Loucy (cell line): ENCODE results near the gene MBD3L4.

Experiments used
- H2AFZ ChIP-seq: fragments of 200-600 bp; sonication (generic); 2 replicates; pipeline ENCODE4 v1.6.0; 2016; ENCODE audit warnings: antibody characterized with exemption, mild to moderate bottlenecking, low read length, moderate library complexity
- H3F3A ChIP-seq: fragments of 200-600 bp; 2 replicates; pipeline ENCODE4 v1.6.0; 2016; ENCODE audit warnings: antibody characterized with exemption, low read depth, mild to moderate bottlenecking
- H3K27me3 ChIP-seq: fragments of 200-600 bp; sonication (generic); 2 replicates; pipeline ENCODE4 v1.6.1; 2014; ENCODE audit warnings: low read length, mild to moderate bottlenecking; ENCODE audit not compliant: insufficient read depth, poor library complexity, severe bottlenecking
- H3K36me3 ChIP-seq: fragments of 200-600 bp; sonication (generic); 2 replicates; pipeline ENCODE4 v1.6.1; 2016; ENCODE audit warnings: low read length; ENCODE audit not compliant: insufficient read depth
- H3K4me1 ChIP-seq: fragments of 200-600 bp; sonication (generic); 2 replicates; pipeline ENCODE4 v1.5.1; 2014; ENCODE audit warnings: low read length, mild to moderate bottlenecking; ENCODE audit not compliant: insufficient read depth, poor library complexity, severe bottlenecking
- H3K4me2 ChIP-seq: fragments of 200-600 bp; sonication (generic); 2 replicates; pipeline ENCODE4 v1.6.0; 2014; ENCODE audit warnings: antibody characterized with exemption, low read length, low read depth, mild to moderate bottlenecking; ENCODE audit not compliant: poor library complexity, severe bottlenecking
- H3K4me3 ChIP-seq: fragments of 200-600 bp; sonication (generic); 2 replicates; pipeline ENCODE4 v1.5.1; 2014; ENCODE audit warnings: low read length, mild to moderate bottlenecking, mixed read lengths; ENCODE audit not compliant: poor library complexity, severe bottlenecking
- H3K79me2 ChIP-seq: fragments of 200-600 bp; sonication (generic); 2 replicates; pipeline ENCODE4 v1.6.1; 2014; ENCODE audit warnings: low read length; ENCODE audit not compliant: insufficient read depth
- H3K9ac ChIP-seq: fragments of 200-600 bp; sonication (generic); 2 replicates; pipeline ENCODE4 v1.6.0; 2014; ENCODE audit warnings: mild to moderate bottlenecking, low read depth, low read length, moderate library complexity; ENCODE audit not compliant: poor library complexity, severe bottlenecking
- H3K9me2 ChIP-seq: fragments of 200-600 bp; sonication (generic); replicated peaks from 2 replicates; pipeline ENCODE4 v1.6.1; 2016; ENCODE audit warnings: low read depth, low read length, mixed read lengths
- H3K9me3 ChIP-seq: fragments of 200-600 bp; sonication (generic); 2 replicates; pipeline ENCODE4 v1.6.1; 2014; ENCODE audit warnings: mild to moderate bottlenecking, antibody characterized with exemption, low read length, low read depth; ENCODE audit not compliant: insufficient read depth
- H4K20me1 ChIP-seq: fragments of 200-600 bp; sonication (generic); 2 replicates; pipeline ENCODE4 v1.6.0; 2014; ENCODE audit warnings: antibody characterized with exemption, low read length, mild to moderate bottlenecking; ENCODE audit not compliant: insufficient read depth, poor library complexity, severe bottlenecking
- CTCF ChIP-seq: fragments of 200-600 bp; sonication (generic); conservative IDR thresholded peaks from 2 replicates; pipeline ENCODE4 v1.5.1; 2014; ENCODE audit warnings: mild to moderate bottlenecking, antibody characterized with exemption, low read length
- EZH2phosphoT487 ChIP-seq: fragments of 200-600 bp; IDR thresholded peaks from 2 replicates; pipeline ENCODE4 v1.6.1; 2018; ENCODE audit warnings: antibody characterized with exemption, mild to moderate bottlenecking, moderate library complexity, borderline replicate concordance

MBD3L4 gene

DNA sequence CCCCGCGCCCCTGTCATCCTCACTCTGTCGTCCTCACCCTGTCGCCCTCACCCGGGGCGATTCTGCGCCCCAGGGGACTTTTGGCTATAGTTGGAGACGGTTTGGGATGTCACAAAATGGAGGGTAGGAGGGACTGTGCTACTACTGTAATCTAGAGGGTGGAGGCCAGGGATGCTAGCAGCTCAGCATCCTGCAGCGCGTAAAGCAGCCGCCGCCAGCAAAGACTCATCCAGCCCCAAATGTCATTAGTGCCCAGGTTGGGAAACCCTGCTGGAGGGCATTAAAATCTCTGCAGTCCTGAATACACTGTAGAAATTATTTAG lies 29.9 kb upstream of the MBD3L4 start:
- Histone ChIP-seq H4K20me1 (peaks cover 18% of the 10 kb centered on the region), H3K9ac (peak overlapping the region; percentile 80), H3K4me1 (peaks cover 10% of the 10 kb centered on the region), H3K9me2 (no peaks in the 10 kb centered on the region), H3F3A (no peaks in the 10 kb centered on the region; the same call in 1 of the 2 replicates), H3K27me3 (no peaks in the 10 kb centered on the region), H3K9me3 (no peaks in the 10 kb centered on the region), H3K4me3 (peak overlapping the region; percentile 78), H3K4me2 (peak overlapping the region; percentile 97), H3K79me2 (peaks cover 19% of the 10 kb centered on the region), H2AFZ (peak overlapping the region; percentile 88), H3K36me3 (peaks cover 16% of the 10 kb centered on the region; the same call in 1 of the 2 replicates)
- no peak for TF ChIP-seq CTCF
- no peak for TF ChIP-seq EZH2phosphoT487

DNA sequence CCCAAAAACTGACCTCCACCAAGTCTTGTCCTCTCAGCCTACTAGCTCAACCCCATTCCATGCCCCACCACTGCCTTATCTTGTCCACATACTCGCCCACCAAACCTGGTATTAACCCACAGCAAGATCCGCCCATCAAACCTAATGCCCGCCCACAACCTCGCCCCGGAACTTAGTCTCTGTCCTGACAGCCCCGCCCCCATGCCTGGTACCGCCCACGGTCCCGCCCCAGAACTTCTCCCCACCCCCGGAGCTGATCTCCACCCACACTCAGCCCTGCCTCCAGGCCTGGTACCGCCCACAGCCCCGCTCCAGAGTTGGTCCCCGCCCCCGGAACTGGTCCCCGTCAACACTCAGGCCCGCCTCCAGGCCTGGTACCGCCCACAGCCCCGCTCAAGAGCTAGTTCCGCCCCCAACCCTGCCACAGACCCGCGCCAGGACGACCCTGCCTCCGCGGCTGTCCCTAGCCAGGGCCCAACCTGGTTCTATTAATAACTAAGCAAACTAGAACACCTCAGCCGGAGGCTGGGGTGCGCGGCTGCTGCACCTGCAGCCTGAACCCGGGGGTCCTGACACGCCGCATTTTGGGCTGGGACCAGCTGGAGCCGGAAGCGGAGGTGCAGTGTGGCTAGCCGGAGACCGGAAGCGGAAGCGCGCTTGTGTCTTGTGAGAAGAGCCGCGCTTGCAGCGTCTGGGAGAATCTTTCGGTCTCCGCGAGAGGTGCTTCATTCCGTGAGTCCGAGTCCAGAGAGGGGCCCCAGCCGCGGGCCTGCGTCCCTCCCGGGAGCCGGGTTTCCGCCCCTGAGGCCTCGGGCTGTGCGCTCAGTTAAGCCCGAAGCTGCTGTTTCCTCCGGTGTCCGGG lies 29.3 kb upstream of the MBD3L4 start, which contains the start of gene ZNF557:
Gene ZNF557 (plus strand): TSS at position 662 of the 862 bp plus-strand sequence. CDS start 5,372 bp downstream, outside the sequence.
- H3K79me2 ChIP-seq, result peaks cover 19% of the 10 kb centered on the region
- H3K4me1 ChIP-seq, result peaks cover 10% of the 10 kb centered on the region
- peaks cover 12% of the 10 kb centered on the region; the same call in 1 of the 2 replicates for H3K36me3 ChIP-seq
- peak within 1 kb of the TSS; percentile 88 for H2AFZ ChIP-seq
- H3K9ac ChIP-seq, result peak within 1 kb of the TSS; percentile 80
- H3F3A ChIP-seq, result no peaks in the 10 kb centered on the region; the same call in 1 of the 2 replicates
- no peak for TF ChIP-seq EZH2phosphoT487
- no peak for TF ChIP-seq CTCF
- no peaks in the 10 kb centered on the region for H3K27me3 ChIP-seq
- H3K4me3 ChIP-seq, result peak within 1 kb of the TSS; percentile 78
- H3K9me2 ChIP-seq, result no peaks in the 10 kb centered on the region
- H3K9me3 ChIP-seq, result no peaks in the 10 kb centered on the region
- H3K4me2 ChIP-seq, result peak within 1 kb of the TSS; percentile 97
- H4K20me1 ChIP-seq, result peaks cover 18% of the 10 kb centered on the region

DNA sequence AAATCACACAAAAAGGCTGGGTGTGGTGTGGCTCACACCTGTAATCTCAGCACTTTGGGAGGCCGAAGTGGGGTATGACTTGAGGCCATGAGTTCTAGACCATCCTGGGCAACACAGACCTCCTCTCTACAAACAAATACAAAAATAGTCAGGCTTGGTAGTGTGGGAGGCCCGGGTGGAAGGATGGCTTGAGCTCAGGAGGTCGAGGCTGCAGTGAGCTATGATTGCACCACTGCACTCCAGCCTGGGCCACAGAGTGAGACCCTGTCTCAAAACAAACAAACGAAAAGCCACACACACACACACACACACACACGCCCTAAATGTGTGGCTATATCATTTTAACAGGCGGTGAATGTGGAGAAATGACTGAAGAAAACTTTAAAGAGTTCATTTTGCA lies 28.6 kb upstream of the MBD3L4 start:
- no peaks in the 10 kb centered on the region for H3K9me3 ChIP-seq
- H3K79me2 ChIP-seq, result peaks cover 19% of the 10 kb centered on the region
- H3K4me3 ChIP-seq, result peak overlapping the region; percentile 50
- no peak for TF ChIP-seq CTCF
- no peak for TF ChIP-seq EZH2phosphoT487
- peaks cover 10% of the 10 kb centered on the region; the same call in 1 of the 2 replicates for H3K36me3 ChIP-seq
- H3K4me2 ChIP-seq, result peak overlapping the region; percentile 54
- peaks cover 10% of the 10 kb centered on the region for H3K4me1 ChIP-seq
- no peaks in the 10 kb centered on the region; the same call in 1 of the 2 replicates for H3F3A ChIP-seq
- H3K27me3 ChIP-seq, result no peaks in the 10 kb centered on the region
- H3K9ac ChIP-seq, result no peak overlapping the region
- no peaks in the 10 kb centered on the region for H3K9me2 ChIP-seq
- H2AFZ ChIP-seq, result peak overlapping the region; percentile 74
- H4K20me1 ChIP-seq, result peaks cover 18% of the 10 kb centered on the region
